Immature natural killer cell (primary cell): ENCODE results near the gene SLCO2B1. TPM values are rescaled to one million over a fixed set of nuclear protein-coding genes. Genes with fewer than 3 reads are reported as not detected.

Source experiments
- DNase-seq, 3 donors: peaks; one replicate each; pipeline ENCODE4 v3.0.0; 2022; ENCODE audit warnings: mixed read lengths in 1 of 3
- H3K27ac Mint-ChIP-seq, 6 donors: one replicate each; pipeline ENCODE4 v1.8.0; 2020; ENCODE audit warnings: mixed read lengths in 6 of 6, mild to moderate bottlenecking in 5 of 6, inconsistent platforms in 4 of 6, moderate library complexity in 3 of 6
- H3K27me3 Mint-ChIP-seq, 3 donors: one replicate each; pipeline ENCODE4 v1.8.0; 2020 to 2021; ENCODE audit warnings: low read depth in 3 of 3, mild to moderate bottlenecking in 3 of 3, mixed read lengths in 3 of 3, moderate library complexity in 3 of 3, inconsistent platforms in 1 of 3
- H3K36me3 Mint-ChIP-seq, 3 donors: one replicate each; pipeline ENCODE4 v1.8.0; 2020; ENCODE audit warnings: mixed read lengths in 3 of 3, inconsistent platforms in 2 of 3, mild to moderate bottlenecking in 2 of 3
- H3K4me1 Mint-ChIP-seq, 2 donors: one replicate each; pipeline ENCODE4 v1.8.0; 2020; ENCODE audit warnings: inconsistent platforms in 2 of 2, mild to moderate bottlenecking in 2 of 2, mixed read lengths in 2 of 2, moderate library complexity in 1 of 2
- H3K4me3 Mint-ChIP-seq, 5 donors: one replicate each; pipeline ENCODE4 v1.8.0; 2020; ENCODE audit warnings: mild to moderate bottlenecking in 5 of 5, mixed read lengths in 5 of 5, inconsistent platforms in 3 of 5, moderate library complexity in 3 of 5
- H3K9me3 Mint-ChIP-seq, 6 donors: one replicate each; pipeline ENCODE4 v1.8.0; 2020; ENCODE audit warnings: mild to moderate bottlenecking in 6 of 6, mixed read lengths in 6 of 6, inconsistent platforms in 4 of 6, moderate library complexity in 3 of 6
- polyA plus RNA-seq, 3 donors: library from polyadenylated mRNA; unstranded; fragments of 300-500 nt; fragmentation: Illumina TruSeq; gene quantifications; one replicate each; pipeline ENCODE4 v1.2.3, GENCODE V29; 2021

Gene SLCO2B1
- polyA plus RNA-seq, 3 donors from 2014 or later = not detected

- peak within 1 kb of the TSS; percentile 65 to 82 (median 74) for H3K4me3 Mint-ChIP-seq
- no peaks in the 10 kb centered on the region for H3K9me3 Mint-ChIP-seq
- no peaks in the 10 kb centered on the region for H3K36me3 Mint-ChIP-seq
- H3K4me1 Mint-ChIP-seq = peaks cover 6 to 12% of the 10 kb centered on the region in 2 donors
- peaks cover 7 to 24% (median 17%) of the 10 kb centered on the region in 3 donors for H3K27me3 Mint-ChIP-seq
- no peak within 1 kb of the TSS for H3K27ac Mint-ChIP-seq
- no peak for DNase-seq
Observed at GRCh38 chr11:75240311-75241035, 89.6 kb downstream of the SLCO2B1 start, which contains the start of gene TPBGL. TSS of gene TPBGL (plus strand) at chr11:75240774. CDS start at chr11:75241050, 276 bp downstream.

- Mint-ChIP-seq H3K36me3 (no peaks in the 10 kb centered on the region), H3K27ac (no peak overlapping the region), H3K4me3 (peak overlapping the region; percentile 63 to 82 (median 73)), H3K4me1 (peaks cover 6 to 12% of the 10 kb centered on the region in 2 donors), H3K27me3 (peaks cover 7 to 24% (median 17%) of the 10 kb centered on the region in 3 donors), H3K9me3 (no peaks in the 10 kb centered on the region)
- peak; percentile 86 to 90 (median 87) for DNase-seq
Observed at GRCh38 chr11:75241036-75241905, 90.4 kb downstream of the SLCO2B1 start.

- Mint-ChIP-seq H3K27me3 (peaks cover 7 to 21% (median 17%) of the 10 kb centered on the region in 3 donors), H3K9me3 (no peaks in the 10 kb centered on the region), H3K4me1 (peaks cover 6 to 12% of the 10 kb centered on the region in 2 donors), H3K36me3 (no peaks in the 10 kb centered on the region), H3K4me3 (peak overlapping the region; percentile 78 to 82 (median 82)), H3K27ac (peak overlapping the region in 1 of 6 donors; percentile 40)
- DNase-seq = no peak
Observed at GRCh38 chr11:75241906-75242644, 91.2 kb downstream of the SLCO2B1 start.

- Mint-ChIP-seq H3K27me3 (peaks cover 8 to 19% (median 18%) of the 10 kb centered on the region in 3 donors), H3K4me1 (peaks cover 6 to 12% of the 10 kb centered on the region in 2 donors), H3K36me3 (no peaks in the 10 kb centered on the region), H3K9me3 (no peaks in the 10 kb centered on the region), H3K27ac (peak overlapping the region in 1 of 6 donors; percentile 12), H3K4me3 (peak overlapping the region; percentile 78 to 82 (median 82))
- DNase-seq = no peak
Observed at GRCh38 chr11:75242722-75243600, 92.1 kb downstream of the SLCO2B1 start.

DNA sequence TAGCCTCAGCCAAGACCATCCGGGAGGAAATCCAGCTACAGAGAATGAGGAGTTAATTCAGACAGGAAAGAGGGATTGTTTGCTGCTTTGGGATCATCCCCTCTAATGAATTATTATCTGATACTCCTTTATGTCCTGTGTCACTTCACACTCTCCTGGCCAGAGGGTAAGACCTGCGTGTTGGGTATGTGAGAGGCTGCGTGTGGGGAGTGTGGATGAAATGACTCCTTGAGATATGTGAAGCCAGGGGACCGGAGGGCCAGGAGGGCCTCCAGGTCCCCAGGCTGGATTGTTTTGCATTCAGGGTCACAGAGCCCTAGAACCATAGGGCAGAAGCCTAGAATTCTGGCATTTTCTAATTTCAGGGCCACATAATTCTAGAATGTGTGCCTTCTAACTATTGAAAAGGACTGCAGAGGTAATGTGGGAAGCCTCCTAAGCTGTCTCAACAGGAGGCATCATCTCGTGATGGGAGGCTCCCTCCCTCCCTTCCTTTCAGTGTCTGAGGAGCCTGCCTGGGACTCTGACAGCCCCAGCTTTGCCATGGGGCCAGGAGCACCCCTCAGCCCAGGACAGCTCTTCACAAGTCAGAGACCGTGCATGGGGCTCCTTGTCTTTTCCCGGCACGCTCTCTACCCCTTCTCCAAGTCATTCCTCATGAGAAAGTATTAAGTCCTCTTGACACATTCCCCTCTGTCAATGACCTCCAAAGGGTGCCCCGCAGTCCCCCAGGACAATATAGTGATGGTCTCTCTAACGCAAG lies 93.3 kb downstream of the SLCO2B1 start:
- no peak overlapping the region for H3K27ac Mint-ChIP-seq
- H3K36me3 Mint-ChIP-seq = no peaks in the 10 kb centered on the region
- peaks cover 6 to 12% of the 10 kb centered on the region in 2 donors for H3K4me1 Mint-ChIP-seq
- no peak for DNase-seq
- peaks cover 8 to 18% (median 16%) of the 10 kb centered on the region in 3 donors for H3K27me3 Mint-ChIP-seq
- H3K9me3 Mint-ChIP-seq = no peaks in the 10 kb centered on the region
- peak overlapping the region in 1 of 5 donors; percentile 9 for H3K4me3 Mint-ChIP-seq

- DNase-seq = no peak
- Mint-ChIP-seq H3K4me3 (no peak overlapping the region), H3K4me1 (peaks cover 6% of the 10 kb centered on the region in 2 donors), H3K27ac (no peak overlapping the region), H3K9me3 (no peaks in the 10 kb centered on the region), H3K27me3 (peaks cover 9 to 14% (median 12%) of the 10 kb centered on the region in 3 donors), H3K36me3 (no peaks in the 10 kb centered on the region)
Observed at GRCh38 chr11:75245356-75246005, 94.6 kb downstream of the SLCO2B1 start.

DNA sequence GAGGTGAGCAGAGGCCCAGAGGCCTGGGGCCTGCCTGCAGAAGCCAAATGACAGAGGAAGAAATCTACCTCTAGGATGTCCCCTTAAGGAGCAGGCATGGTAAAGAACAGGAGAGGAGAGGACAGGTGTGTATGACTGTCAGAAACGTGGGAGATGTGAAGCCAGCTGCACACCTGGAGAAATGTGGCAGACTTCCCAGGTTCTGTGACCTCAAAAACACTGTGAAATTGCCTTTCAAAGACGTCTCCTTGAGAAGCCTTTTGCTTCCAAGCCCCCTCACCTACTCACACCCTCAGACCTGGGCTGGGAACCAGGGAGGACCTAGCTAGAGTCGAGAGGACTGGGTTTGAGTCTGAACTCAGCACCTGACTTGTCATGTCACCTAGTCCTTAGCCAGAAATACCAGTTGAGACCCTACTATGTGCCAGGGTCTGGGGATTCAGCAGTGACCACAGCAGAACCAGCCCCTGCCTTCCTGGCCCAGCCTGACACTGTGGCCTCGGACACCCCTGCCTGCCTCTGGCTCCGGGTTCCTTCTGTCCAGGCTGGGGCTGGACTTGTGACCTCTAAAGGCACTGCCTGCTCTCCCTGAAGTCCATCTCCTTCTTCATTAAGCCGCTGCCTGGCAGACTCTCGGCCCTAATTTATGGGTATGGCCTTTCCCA lies 95.2 kb downstream of the SLCO2B1 start:
- Mint-ChIP-seq H3K27ac (no peak overlapping the region), H3K9me3 (no peaks in the 10 kb centered on the region), H3K4me1 (peaks cover 6% of the 10 kb centered on the region in 2 donors), H3K36me3 (no peaks in the 10 kb centered on the region), H3K27me3 (peaks cover 9 to 16% (median 12%) of the 10 kb centered on the region in 3 donors), H3K4me3 (no peak overlapping the region)
- DNase-seq = no peak

DNA sequence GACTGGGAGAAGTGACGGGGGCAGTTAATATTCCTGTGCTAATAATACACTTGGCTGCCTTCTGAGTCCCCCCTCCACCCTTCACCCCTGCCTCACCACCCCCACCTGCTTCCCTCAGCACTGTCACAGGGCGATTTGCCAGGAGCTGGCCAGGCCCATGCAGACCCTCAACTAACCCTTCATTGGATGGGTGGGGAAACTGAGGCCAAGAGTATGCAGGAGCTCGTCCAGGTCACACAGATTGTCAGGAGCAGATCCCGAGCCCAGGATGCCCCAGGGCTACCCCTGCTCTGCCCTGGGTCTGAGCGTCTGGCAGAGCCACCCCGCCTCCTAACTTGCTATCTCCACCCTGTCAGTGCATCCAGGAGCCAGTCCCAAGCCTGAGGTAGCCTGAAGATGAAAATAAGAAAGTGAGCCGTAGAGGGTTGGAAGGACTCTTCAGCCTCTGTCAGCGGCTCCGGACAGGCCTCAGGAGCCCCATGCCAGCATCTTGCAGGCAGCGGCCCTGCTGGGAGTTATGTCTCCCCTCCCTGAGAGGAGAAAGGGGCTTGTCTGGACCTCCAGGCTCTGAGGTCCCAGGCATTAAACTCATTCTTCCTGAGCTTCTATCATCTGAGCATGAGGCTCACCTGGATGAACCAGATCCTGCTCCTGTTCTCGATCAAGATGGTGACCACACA lies 95.9 kb downstream of the SLCO2B1 start:
- no peaks in the 10 kb centered on the region for H3K36me3 Mint-ChIP-seq
- H3K27me3 Mint-ChIP-seq = peaks cover 9 to 16% (median 12%) of the 10 kb centered on the region in 3 donors
- no peak overlapping the region for H3K27ac Mint-ChIP-seq
- H3K4me1 Mint-ChIP-seq = peaks cover 6% of the 10 kb centered on the region in 2 donors
- no peaks in the 10 kb centered on the region for H3K9me3 Mint-ChIP-seq
- no peak for DNase-seq
- H3K4me3 Mint-ChIP-seq = no peak overlapping the region

DNA sequence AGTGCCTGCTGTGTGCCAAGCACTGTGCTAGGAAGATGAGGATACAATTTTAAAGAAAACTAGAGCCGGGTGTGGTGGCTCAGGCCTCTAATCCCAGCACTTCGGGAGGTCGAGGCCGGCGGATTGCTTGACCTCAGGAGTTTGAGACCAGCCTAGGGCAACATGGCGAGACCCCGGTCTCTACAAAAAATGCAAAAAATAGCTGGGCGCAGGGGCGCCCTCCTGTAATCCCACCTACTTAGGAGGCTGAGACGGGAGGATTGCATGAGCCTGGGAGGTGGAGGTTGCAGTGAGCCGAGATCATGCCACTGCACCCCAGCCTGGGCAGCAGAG lies 98.0 kb downstream of the SLCO2B1 start:
- H3K4me3 Mint-ChIP-seq = no peak overlapping the region
- peaks cover 4 to 10% (median 4%) of the 10 kb centered on the region in 3 donors for H3K27me3 Mint-ChIP-seq
- no peaks in the 10 kb centered on the region for H3K36me3 Mint-ChIP-seq
- DNase-seq = no peak
- no peak overlapping the region for H3K27ac Mint-ChIP-seq
- no peaks in the 10 kb centered on the region for H3K9me3 Mint-ChIP-seq
- no peaks in the 10 kb centered on the region for H3K4me1 Mint-ChIP-seq

DNA sequence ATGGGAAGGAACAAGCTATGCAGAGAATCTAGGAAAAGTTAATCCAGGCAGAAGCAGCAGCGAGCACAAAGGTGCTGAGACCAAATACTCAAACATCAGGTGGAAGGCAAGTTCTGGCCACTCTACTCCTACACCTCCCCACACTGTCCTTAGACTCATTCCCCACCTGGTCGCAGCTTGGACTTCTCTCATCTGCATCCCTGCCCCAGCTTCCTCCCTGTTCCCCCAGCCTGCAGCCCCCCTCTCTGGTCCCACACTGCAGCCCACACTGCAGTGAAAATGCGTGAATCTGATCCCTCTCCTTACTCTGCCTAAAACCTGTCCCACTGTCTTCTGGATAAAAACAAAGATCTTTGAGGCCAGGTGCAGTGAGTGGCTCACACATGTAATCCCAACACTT lies 98.8 kb downstream of the SLCO2B1 start:
- Mint-ChIP-seq H3K27me3 (peaks cover 4 to 6% (median 4%) of the 10 kb centered on the region in 3 donors), H3K4me3 (no peak overlapping the region), H3K9me3 (no peaks in the 10 kb centered on the region), H3K36me3 (no peaks in the 10 kb centered on the region), H3K27ac (peak overlapping the region in 1 of 6 donors; percentile 22), H3K4me1 (no peaks in the 10 kb centered on the region)
- DNase-seq = no peak

- H3K27me3 Mint-ChIP-seq = peaks cover 4 to 12% (median 5%) of the 10 kb centered on the region in 3 donors
- H3K27ac Mint-ChIP-seq = no peak overlapping the region
- no peaks in the 10 kb centered on the region for H3K36me3 Mint-ChIP-seq
- no peak for DNase-seq
- H3K4me1 Mint-ChIP-seq = peaks cover 1% of the 10 kb centered on the region in 2 donors
- H3K4me3 Mint-ChIP-seq = no peak overlapping the region
- no peaks in the 10 kb centered on the region for H3K9me3 Mint-ChIP-seq
Observed at GRCh38 chr11:75254326-75254725, 103.4 kb downstream of the SLCO2B1 start.
